Retinal pigment epithelial cell (primary cell): ENCODE data around the gene C1R.

Experiments used
- DNase-seq: peaks from one replicate; pipeline ENCODE4 v3.0.0-alpha.2; 2010; ENCODE audit warnings: low read depth
- H3K4me3 ChIP-seq: 2 replicates; pipeline ENCODE4 v1.5.1; 2011; ENCODE audit warnings: mild to moderate bottlenecking, low read length, control low read depth, moderate library complexity
- CTCF ChIP-seq: conservative IDR thresholded peaks from 2 replicates; pipeline ENCODE4 v1.5.1; 2011; ENCODE audit warnings: low read depth, low read length, control low read depth, inconsistent platforms

Gene C1R

DNA sequence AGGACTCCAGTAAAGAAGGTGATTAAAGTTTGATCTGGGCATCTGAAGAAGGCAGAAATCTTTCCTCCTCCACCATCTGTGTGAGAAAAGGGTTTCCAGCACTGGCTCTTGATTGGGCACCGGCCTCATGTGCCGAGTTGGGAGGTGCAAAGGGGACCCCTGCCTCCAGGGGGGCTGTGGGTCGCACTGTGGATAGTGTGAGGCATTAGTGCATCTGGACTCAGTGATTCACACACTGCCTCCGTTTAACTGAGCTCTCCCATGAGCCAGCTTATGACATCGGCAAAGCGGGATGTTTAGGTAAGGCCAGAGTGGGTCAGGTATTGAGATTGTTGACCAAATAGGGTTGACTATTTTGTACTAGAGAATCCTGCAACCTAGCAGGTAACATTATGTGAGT is 22.9 kb downstream of the C1R start:
- H3K4me3 ChIP-seq, result no peak overlapping the region
- no peak for TF ChIP-seq CTCF
- no peak for DNase-seq

- no peak for TF ChIP-seq CTCF
- H3K4me3 ChIP-seq, result no peak overlapping the region
- peak; percentile 53 for DNase-seq
Observed at GRCh38 chr12:7068994-7069346, 23.3 kb downstream of the C1R start.

GRCh38 chr12:7068240-7068993 is 23.8 kb downstream of the C1R start:
- TF ChIP-seq CTCF, result no peak
- no peak overlapping the region for H3K4me3 ChIP-seq
- DNase-seq, result peak; percentile 58

DNA sequence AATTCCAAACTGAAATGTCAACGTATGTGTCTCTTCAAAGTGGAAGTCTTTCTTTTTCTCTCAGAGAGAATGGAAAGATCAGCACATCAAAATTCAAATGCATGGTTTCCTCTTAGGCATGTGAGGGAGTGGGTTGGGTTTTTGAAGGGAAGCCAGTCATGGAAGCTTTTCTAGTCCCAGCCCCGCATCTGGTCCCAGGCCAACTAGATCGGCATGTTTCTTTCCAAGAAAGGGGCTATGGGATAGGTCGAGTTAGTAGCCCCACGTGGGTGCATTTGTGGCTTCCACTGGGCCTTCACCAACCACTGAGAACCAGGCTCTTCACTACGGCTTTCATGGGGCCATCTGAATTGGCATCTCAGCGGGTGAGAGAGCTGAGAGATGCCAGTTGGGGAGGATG is 25.1 kb downstream of the C1R start:
- DNase-seq, result no peak
- no peak for TF ChIP-seq CTCF
- no peak overlapping the region for H3K4me3 ChIP-seq

- no peak overlapping the region for H3K4me3 ChIP-seq
- no peak for DNase-seq
- TF ChIP-seq CTCF, result no peak
Observed at GRCh38 chr12:7066596-7066995, 25.6 kb downstream of the C1R start.

GRCh38 chr12:7065073-7065623 is 27.1 kb downstream of the C1R start:
- H3K4me3 ChIP-seq, result no peak overlapping the region
- DNase-seq, result no peak
- TF ChIP-seq CTCF, result no peak

GRCh38 chr12:7064516-7064915 is 27.7 kb downstream of the C1R start:
- DNase-seq, result no peak
- H3K4me3 ChIP-seq, result no peak overlapping the region
- TF ChIP-seq CTCF, result no peak
